ENCODE data around the gene DPP10. TPM values are rescaled to one million over a fixed set of nuclear protein-coding genes. Genes with fewer than 3 reads are reported as not detected.

The DPP10 gene
- total RNA-seq, 1 donor from 2014 or later, result 6.5 TPM

DNA sequence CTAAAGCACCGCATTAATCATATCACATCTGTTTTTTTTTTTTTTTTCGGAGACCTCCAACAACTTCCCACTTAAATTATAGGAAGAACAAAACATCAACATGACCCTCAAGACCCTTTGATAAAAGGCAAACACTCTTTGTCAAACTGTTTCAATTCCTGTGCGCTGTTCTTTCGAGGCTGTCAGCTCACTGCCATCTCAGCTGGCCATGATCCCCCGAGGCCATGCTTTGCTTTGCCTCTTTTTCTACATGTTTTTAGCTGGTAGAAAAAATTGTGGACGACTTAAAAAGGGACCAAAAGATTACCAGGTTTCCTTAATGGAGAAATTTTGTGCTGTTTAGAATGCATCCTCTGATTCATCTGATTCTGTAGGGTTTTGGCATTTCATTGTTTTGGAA lies 138.2 kb downstream of the DPP10 start:
- H3F3A ChIP-seq (ENCODE audit: low read depth), result no peaks in the 10 kb centered on the region
- no peaks in the 10 kb centered on the region for H3K36me3 ChIP-seq
- H3K27me3 Mint-ChIP-seq (ENCODE audit: insufficient read depth, low read depth), result peaks cover 2% of the 10 kb centered on the region
- H2AFZ ChIP-seq (replicated peaks), result no peak overlapping the region
- peaks cover 2% of the 10 kb centered on the region for H3K9me3 Mint-ChIP-seq
- no peaks in the 10 kb centered on the region for H3K4me1 ChIP-seq
- peaks cover 12% of the 10 kb centered on the region for H3K4me1 Mint-ChIP-seq
- H3K9ac ChIP-seq, result no peak overlapping the region
- TF ChIP-seq EZH2 (IDR thresholded peaks at IDR 0.05) (no peak), EZH2phosphoT487 (IDR thresholded peaks at IDR 0.05) (no peak)
- TF ChIP-seq, protein P1, sequence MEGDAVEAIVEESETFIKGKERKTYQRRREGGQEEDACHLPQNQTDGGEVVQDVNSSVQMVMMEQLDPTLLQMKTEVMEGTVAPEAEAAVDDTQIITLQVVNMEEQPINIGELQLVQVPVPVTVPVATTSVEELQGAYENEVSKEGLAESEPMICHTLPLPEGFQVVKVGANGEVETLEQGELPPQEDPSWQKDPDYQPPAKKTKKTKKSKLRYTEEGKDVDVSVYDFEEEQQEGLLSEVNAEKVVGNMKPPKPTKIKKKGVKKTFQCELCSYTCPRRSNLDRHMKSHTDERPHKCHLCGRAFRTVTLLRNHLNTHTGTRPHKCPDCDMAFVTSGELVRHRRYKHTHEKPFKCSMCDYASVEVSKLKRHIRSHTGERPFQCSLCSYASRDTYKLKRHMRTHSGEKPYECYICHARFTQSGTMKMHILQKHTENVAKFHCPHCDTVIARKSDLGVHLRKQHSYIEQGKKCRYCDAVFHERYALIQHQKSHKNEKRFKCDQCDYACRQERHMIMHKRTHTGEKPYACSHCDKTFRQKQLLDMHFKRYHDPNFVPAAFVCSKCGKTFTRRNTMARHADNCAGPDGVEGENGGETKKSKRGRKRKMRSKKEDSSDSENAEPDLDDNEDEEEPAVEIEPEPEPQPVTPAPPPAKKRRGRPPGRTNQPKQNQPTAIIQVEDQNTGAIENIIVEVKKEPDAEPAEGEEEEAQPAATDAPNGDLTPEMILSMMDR (IDR thresholded peaks at IDR 0.05), result no peak
- no peaks in the 10 kb centered on the region for H3K9me3 ChIP-seq (ENCODE audit: low read depth)
- no peak overlapping the region for H3K4me3 Mint-ChIP-seq
- no peak overlapping the region for H3K27ac ChIP-seq
- no peak overlapping the region for H3K4me3 ChIP-seq
- no peaks in the 10 kb centered on the region for H3K36me3 Mint-ChIP-seq
- no peak overlapping the region for H3K4me2 ChIP-seq
- no peaks in the 10 kb centered on the region for H3K27me3 ChIP-seq
- no peaks in the 10 kb centered on the region for H3K79me2 ChIP-seq (ENCODE audit: low read depth)
- no peak overlapping the region for H3K27ac Mint-ChIP-seq
- no peaks in the 10 kb centered on the region for H4K20me1 ChIP-seq (ENCODE audit: low read depth)
- DNase-seq (ENCODE audit: low spot score), result no peak

DNA sequence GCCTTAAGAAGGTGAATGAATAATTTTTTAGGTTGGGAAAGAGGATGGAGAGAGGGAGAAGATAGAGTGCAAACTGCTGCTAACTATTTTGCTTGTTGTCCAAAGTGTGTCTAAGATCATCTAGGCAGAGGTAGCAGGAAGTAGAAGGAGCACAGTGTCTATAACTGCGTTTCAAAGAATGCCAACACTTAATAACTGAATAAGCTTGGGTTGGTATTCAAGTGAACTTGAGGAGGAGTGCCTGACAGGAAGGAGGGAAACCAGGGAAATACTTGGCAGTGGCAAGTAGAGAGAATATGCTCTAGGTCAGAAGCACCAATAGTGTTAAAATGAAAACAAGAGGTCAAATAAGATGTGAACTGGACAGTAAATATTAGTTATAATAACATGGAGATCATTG lies 155.9 kb downstream of the DPP10 start:
- no peaks in the 10 kb centered on the region for H3K9me3 Mint-ChIP-seq
- DNase-seq (ENCODE audit: low spot score), result no peak
- no peak overlapping the region for H3K27ac ChIP-seq
- H3K27me3 ChIP-seq, result no peaks in the 10 kb centered on the region
- H3K4me2 ChIP-seq, result no peak overlapping the region
- no peak overlapping the region for H3K4me3 Mint-ChIP-seq
- no peak overlapping the region for H3K9ac ChIP-seq
- no peaks in the 10 kb centered on the region for H3K9me3 ChIP-seq (ENCODE audit: low read depth)
- TF ChIP-seq, protein P1 (IDR thresholded peaks at IDR 0.05), result no peak
- TF ChIP-seq EZH2phosphoT487 (IDR thresholded peaks at IDR 0.05), result no peak
- TF ChIP-seq EZH2 (IDR thresholded peaks at IDR 0.05), result no peak
- H3K27me3 Mint-ChIP-seq (ENCODE audit: insufficient read depth, low read depth), result no peaks in the 10 kb centered on the region
- no peak overlapping the region for H3K4me3 ChIP-seq
- H3K36me3 Mint-ChIP-seq, result no peaks in the 10 kb centered on the region
- H3K4me1 Mint-ChIP-seq, result peaks cover 3% of the 10 kb centered on the region
- H2AFZ ChIP-seq (replicated peaks), result no peak overlapping the region
- no peaks in the 10 kb centered on the region for H3K4me1 ChIP-seq
- no peaks in the 10 kb centered on the region for H3K36me3 ChIP-seq
- H3K27ac Mint-ChIP-seq, result no peak overlapping the region
- no peaks in the 10 kb centered on the region for H3F3A ChIP-seq (ENCODE audit: low read depth)
- no peaks in the 10 kb centered on the region for H3K79me2 ChIP-seq (ENCODE audit: low read depth)
- H4K20me1 ChIP-seq (ENCODE audit: low read depth), result no peaks in the 10 kb centered on the region

DNA sequence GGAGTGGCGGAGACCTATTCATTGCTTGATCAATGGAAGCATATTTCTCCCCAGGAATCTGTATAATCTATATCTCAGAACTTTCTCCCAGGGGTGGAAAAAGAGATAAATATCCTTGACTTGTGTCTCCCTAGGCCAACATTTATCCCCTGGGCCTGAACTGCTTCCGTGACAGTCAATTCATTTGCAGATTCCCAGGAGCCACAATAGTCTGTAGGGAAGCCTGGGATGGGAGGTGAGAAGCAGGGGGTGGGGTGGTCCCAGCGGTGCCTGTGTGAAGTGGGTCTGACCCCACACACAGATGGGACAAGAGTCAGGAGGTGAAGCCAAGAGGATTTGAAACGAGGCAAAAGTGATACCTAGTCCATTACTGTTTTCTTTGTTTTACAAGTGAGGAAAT lies 166.8 kb downstream of the DPP10 start:
- no peak overlapping the region for H3K9ac ChIP-seq
- Mint-ChIP-seq H3K27me3 (ENCODE audit: insufficient read depth, low read depth) (no peaks in the 10 kb centered on the region), H3K27ac (no peak overlapping the region), H3K36me3 (no peaks in the 10 kb centered on the region), H3K4me3 (no peak overlapping the region), H3K9me3 (no peaks in the 10 kb centered on the region), H3K4me1 (peaks cover 4% of the 10 kb centered on the region)
- H2AFZ ChIP-seq (replicated peaks), result no peak overlapping the region
- no peak overlapping the region for H3K27ac ChIP-seq
- no peaks in the 10 kb centered on the region for H3F3A ChIP-seq (ENCODE audit: low read depth)
- no peaks in the 10 kb centered on the region for H4K20me1 ChIP-seq (ENCODE audit: low read depth)
- H3K4me2 ChIP-seq, result no peak overlapping the region
- H3K27me3 ChIP-seq, result no peaks in the 10 kb centered on the region
- TF ChIP-seq, protein P1 (IDR thresholded peaks at IDR 0.05), result no peak
- no peak for TF ChIP-seq EZH2 (IDR thresholded peaks at IDR 0.05)
- no peak for TF ChIP-seq EZH2phosphoT487 (IDR thresholded peaks at IDR 0.05)
- no peaks in the 10 kb centered on the region for H3K36me3 ChIP-seq
- H3K9me3 ChIP-seq (ENCODE audit: low read depth), result no peaks in the 10 kb centered on the region
- no peaks in the 10 kb centered on the region for H3K79me2 ChIP-seq (ENCODE audit: low read depth)
- DNase-seq (ENCODE audit: low spot score), result no peak
- no peak overlapping the region for H3K4me3 ChIP-seq
- H3K4me1 ChIP-seq, result no peaks in the 10 kb centered on the region

Measured in neural progenitor cell (in vitro differentiated cells).